HUES64 (cell line): ENCODE data around the gene MAF.

Source experiments
- H3K27ac ChIP-seq: 2 replicates; pipeline ENCODE4 v1.7.0; 2013; ENCODE audit warnings: low read depth, low read length, inconsistent platforms
- H3K27me3 ChIP-seq: 2 replicates; pipeline ENCODE4 v1.6.1; 2013; ENCODE audit warnings: mild to moderate bottlenecking, low read length; ENCODE audit not compliant: insufficient read depth
- H3K36me3 ChIP-seq: 2 replicates; pipeline ENCODE4 v1.6.1; 2013; ENCODE audit warnings: mild to moderate bottlenecking, low read length; ENCODE audit not compliant: insufficient read depth
- H3K4me1 ChIP-seq: 2 replicates; pipeline ENCODE4 v1.6.1; 2013; ENCODE audit warnings: mild to moderate bottlenecking, low read length, moderate library complexity; ENCODE audit not compliant: insufficient read depth
- H3K4me3 ChIP-seq: 2 replicates; pipeline ENCODE4 v1.5.1; 2013; ENCODE audit warnings: mild to moderate bottlenecking, low read length, moderate library complexity
- H3K9ac ChIP-seq: 2 replicates; pipeline ENCODE4 v1.6.1; 2013; ENCODE audit warnings: mild to moderate bottlenecking, low read depth, low read length
- H3K9me3 ChIP-seq: 2 replicates; pipeline ENCODE4 v1.6.1; 2013; ENCODE audit warnings: low read depth, low read length; ENCODE audit not compliant: insufficient read depth
- WGBS: fragments of 150-250, 120-280 bp; methylation state at CpG from one replicate; pipeline ENCODE4 v1.1.7; 2013; ENCODE audit warnings: missing lambda C conversion rate; 5-methylcytosine and 5-hydroxymethylcytosine counted together

The MAF gene

GRCh38 chr16:79599256-79599836 lies 1.2 kb downstream of the MAF start:
- no peaks in the 10 kb centered on the region for H3K36me3 ChIP-seq
- H3K4me3 ChIP-seq = peak overlapping the region; percentile 71
- H3K27ac ChIP-seq = no peak overlapping the region
- H3K27me3 ChIP-seq = peaks cover 18% of the 10 kb centered on the region
- under 1% methylated on average over 71 of the region's 79 CpGs for WGBS
- H3K4me1 ChIP-seq = peaks cover 45% of the 10 kb centered on the region
- H3K9me3 ChIP-seq = no peaks in the 10 kb centered on the region
- peak overlapping the region; percentile 53 for H3K9ac ChIP-seq

- peak overlapping the region; percentile 41; the same call in 1 of the 2 replicates for H3K9ac ChIP-seq
- no peak overlapping the region; the same call in 1 of the 2 replicates for H3K27ac ChIP-seq
- under 1% methylated on average over 50 of the region's 51 CpGs for WGBS
- H3K27me3 ChIP-seq = peaks cover 18% of the 10 kb centered on the region
- peaks cover 48% of the 10 kb centered on the region for H3K4me1 ChIP-seq
- H3K4me3 ChIP-seq = peak overlapping the region; percentile 71
- no peaks in the 10 kb centered on the region for H3K36me3 ChIP-seq
- H3K9me3 ChIP-seq = no peaks in the 10 kb centered on the region
Measured at GRCh38 chr16:79598348-79599181, 2.0 kb downstream of the MAF start.

GRCh38 chr16:79598063-79598347 lies 2.5 kb downstream of the MAF start:
- Histone ChIP-seq H3K36me3 (no peaks in the 10 kb centered on the region), H3K4me1 (peaks cover 52% of the 10 kb centered on the region), H3K27ac (no peak overlapping the region), H3K4me3 (peak overlapping the region; percentile 71), H3K9me3 (no peaks in the 10 kb centered on the region), H3K9ac (no peak overlapping the region; the same call in 1 of the 2 replicates), H3K27me3 (peaks cover 18% of the 10 kb centered on the region)
- WGBS = 6% methylated on average over 2 of the region's 3 CpGs

- 83% methylated on average over 3 of the region's 5 CpGs for WGBS
- Histone ChIP-seq H3K4me1 (peaks cover 52% of the 10 kb centered on the region), H3K36me3 (no peaks in the 10 kb centered on the region), H3K9ac (peak overlapping the region; percentile 21; the same call in 1 of the 2 replicates), H3K4me3 (peak overlapping the region; percentile 71), H3K27ac (no peak overlapping the region), H3K27me3 (peaks cover 18% of the 10 kb centered on the region), H3K9me3 (no peaks in the 10 kb centered on the region)
Measured at GRCh38 chr16:79597277-79598062, 3.1 kb downstream of the MAF start.

GRCh38 chr16:79595931-79596450 lies 4.5 kb downstream of the MAF start:
- Histone ChIP-seq H3K36me3 (no peaks in the 10 kb centered on the region), H3K9me3 (no peaks in the 10 kb centered on the region), H3K27me3 (peaks cover 18% of the 10 kb centered on the region), H3K9ac (no peak overlapping the region), H3K27ac (no peak overlapping the region), H3K4me1 (peaks cover 64% of the 10 kb centered on the region), H3K4me3 (peak overlapping the region; percentile 71; the same call in 1 of the 2 replicates)
- 84% methylated on average over 7 of the region's 7 CpGs for WGBS

- peaks cover 68% of the 10 kb centered on the region for H3K4me1 ChIP-seq
- no peak overlapping the region for H3K4me3 ChIP-seq
- no peak overlapping the region for H3K27ac ChIP-seq
- H3K27me3 ChIP-seq = peaks cover 22% of the 10 kb centered on the region
- 62% methylated on average over 5 of the region's 5 CpGs for WGBS
- no peaks in the 10 kb centered on the region for H3K36me3 ChIP-seq
- H3K9ac ChIP-seq = peak overlapping the region; percentile 33; the same call in 1 of the 2 replicates
- no peaks in the 10 kb centered on the region for H3K9me3 ChIP-seq
Measured at GRCh38 chr16:79595231-79595641, 5.3 kb downstream of the MAF start.

DNA sequence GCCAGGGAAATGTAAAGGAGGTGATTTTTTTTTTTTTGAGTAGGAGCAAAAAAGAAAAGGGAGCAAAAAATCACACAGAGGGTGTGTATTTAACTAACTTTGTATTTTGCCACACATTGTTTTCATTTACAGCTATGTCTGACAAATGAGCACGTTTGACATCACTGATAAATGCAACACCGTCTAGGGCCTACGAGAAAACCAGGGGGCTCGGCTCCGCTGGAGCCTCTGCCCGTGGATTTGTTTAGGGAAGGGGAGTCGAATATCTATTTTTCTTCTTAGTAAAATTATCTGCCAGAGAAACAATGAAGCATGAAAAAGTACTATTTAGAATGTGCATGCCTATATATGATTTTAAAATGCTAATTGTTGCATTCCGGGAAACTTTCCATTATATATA lies 6.8 kb downstream of the MAF start:
- 94% methylated on average over 6 of the region's 8 CpGs for WGBS
- H3K27ac ChIP-seq = no peak overlapping the region
- no peak overlapping the region for H3K9ac ChIP-seq
- H3K27me3 ChIP-seq = peaks cover 29% of the 10 kb centered on the region
- H3K9me3 ChIP-seq = no peaks in the 10 kb centered on the region
- H3K36me3 ChIP-seq = no peaks in the 10 kb centered on the region
- no peak overlapping the region for H3K4me3 ChIP-seq
- H3K4me1 ChIP-seq = peaks cover 71% of the 10 kb centered on the region

GRCh38 chr16:79593074-79593531 lies 7.4 kb downstream of the MAF start:
- H3K36me3 ChIP-seq = no peaks in the 10 kb centered on the region
- H3K4me1 ChIP-seq = peaks cover 69% of the 10 kb centered on the region
- 84% methylated on average over 7 of the region's 7 CpGs for WGBS
- H3K27ac ChIP-seq = no peak overlapping the region
- no peak overlapping the region for H3K4me3 ChIP-seq
- H3K9me3 ChIP-seq = no peaks in the 10 kb centered on the region
- H3K27me3 ChIP-seq = peaks cover 25% of the 10 kb centered on the region
- H3K9ac ChIP-seq = no peak overlapping the region

GRCh38 chr16:79592186-79592585 lies 8.4 kb downstream of the MAF start:
- no peaks in the 10 kb centered on the region for H3K9me3 ChIP-seq
- H3K4me3 ChIP-seq = no peak overlapping the region
- 86% methylated on average over 3 of the region's 4 CpGs for WGBS

GRCh38 chr16:79589601-79590102 lies 10.9 kb downstream of the MAF start:
- Histone ChIP-seq H3K36me3 (no peaks in the 10 kb centered on the region), H3K9me3 (no peaks in the 10 kb centered on the region), H3K4me3 (peak overlapping the region; percentile 50), H3K9ac (no peak overlapping the region), H3K27me3 (peaks cover 21% of the 10 kb centered on the region), H3K4me1 (peaks cover 35% of the 10 kb centered on the region), H3K27ac (no peak overlapping the region)
- 21% methylated on average over 43 of the region's 43 CpGs for WGBS

More at GRCh38 chr16:79592186-79592585, 8.4 kb downstream of the MAF start:
- Histone ChIP-seq H3K27ac (no peak overlapping the region), H3K4me1 (peaks cover 60% of the 10 kb centered on the region), H3K9ac (no peak overlapping the region), H3K36me3 (no peaks in the 10 kb centered on the region), H3K27me3 (peaks cover 21% of the 10 kb centered on the region)
